Heart left ventricle (tissue), 16 donors: Measurements from ENCODE around the gene WSB1. TPM values are rescaled to one million over a fixed set of nuclear protein-coding genes. Genes with fewer than 3 reads are reported as not detected.
A peak's percentile ranks its signal among the peaks of the same experiment; 100 is the strongest.

ENCODE experiments used
- ATAC-seq, 4 donors: fragments of 200-7000 bp; cut with Tn5 transposase; one replicate each; pipeline ENCODE4 v1.9.1; 2020 to 2022; ENCODE audit warnings: moderate library complexity in 4 of 4, mild to moderate bottlenecking in 3 of 4, moderate number of reproducible peaks in 1 of 4
- DNase-seq, 5 donors: peaks; one replicate each; pipeline ENCODE4 v3.0.0-alpha.2; 2020
- H3K27ac ChIP-seq, 12 donors: fragments of 200-600 bp; sonication (generic) in 4 of 12; one replicate each; pipeline versions ENCODE4 v1.5.0 to v1.8.0; 2016 to 2022; ENCODE audit warnings: mild to moderate bottlenecking in 2 of 12
- H3K27me3 ChIP-seq, 9 donors: fragments of 200-600 bp; sonication (generic) in 2 of 9; one replicate each; pipeline versions ENCODE4 v1.5.1 to v1.8.0; 2016 to 2022; ENCODE audit warnings: mild to moderate bottlenecking in 3 of 9
- H3K36me3 ChIP-seq, 9 donors: fragments of 200-600 bp; sonication (generic) in 2 of 9; one replicate each; pipeline versions ENCODE4 v1.5.0 to v1.8.0; 2018 to 2022; ENCODE audit warnings: mild to moderate bottlenecking in 2 of 9
- H3K4me1 ChIP-seq, 12 donors: fragments of 200-600 bp; sonication (generic) in 4 of 12; one replicate each; pipeline versions ENCODE4 v1.5.0 to v1.8.0; 2016 to 2022; ENCODE audit warnings: mild to moderate bottlenecking in 3 of 12
- H3K4me3 ChIP-seq, 12 donors: fragments of 200-600 bp; sonication (generic) in 4 of 12; one replicate each; pipeline versions ENCODE4 v1.5.0 to v1.8.0; 2017 to 2022; ENCODE audit warnings: mild to moderate bottlenecking in 9 of 12, moderate library complexity in 4 of 12
- H3K9me3 ChIP-seq, 12 donors: fragments of 200-600 bp; sonication (generic) in 4 of 12; one replicate each; pipeline versions ENCODE4 v1.5.0 to v1.8.0; 2016 to 2022; ENCODE audit warnings: mild to moderate bottlenecking in 1 of 12
- CTCF ChIP-seq, 12 donors: fragments of 200-600 bp; sonication (generic) in 4 of 12; IDR thresholded peaks; one replicate each; pipeline versions ENCODE4 v1.5.0 to v1.8.0; 2018 to 2022; ENCODE audit warnings: antibody characterized with exemption in 12 of 12, mild to moderate bottlenecking in 5 of 12
- POLR2A ChIP-seq, 2 donors: fragments of 450-650 bp; IDR thresholded peaks; one replicate each; pipeline ENCODE4 v1.6.1; 2017; ENCODE audit warnings: antibody characterized with exemption in 2 of 2, mild to moderate bottlenecking in 2 of 2, moderate library complexity in 2 of 2
- WGBS, 4 donors: extraction: QIAGEN DNeasy Blood & Tissue Kit in 2 of 4; methylation state at CpG; one replicate each; pipeline versions ENCODE4 v1.1.5 to v1.1.7; 2013 to 2018; 5-methylcytosine and 5-hydroxymethylcytosine counted together
- intact Hi-C, 10 donors: fragments of 100-400 bp; cut with DNase I; formaldehyde crosslinking; loops; one replicate each; pipeline versions ENCODE4 v1.11.1 to v1.14.2; 2022
- polyA plus RNA-seq, 2 donors: library from polyadenylated mRNA; stranded (reverse); fragments of 200-250 nt; gene quantifications; one replicate each; pipeline ENCODE4 v1.2.3, GENCODE V29; 2013
- total RNA-seq, 9 donors: library from RNA; depleted of rRNA in 2 of 9; stranded (reverse); fragments of >200 nt in 2 of 9; fragmentation: NEBNext Ultra II Directional in 3 of 9; extraction: Animal tissue kit (Norgen Biotek cat#: 25700) in 3 of 9; gene quantifications; one replicate each; pipeline versions ENCODE4 v1.1.0 to v1.2.4, GENCODE V29; 2016 to 2023
- donor health status: ischemic (EF 13 %, LVEDD 7.1; RV severe dilation, severe dysfunction).
- donor health status: healthy with polysubstance abuse.
- donor health status: DM: no; HTN: yes; CAD: no.
- donor health status: DM: no; HTN: no; CAD: no.
- donor health status: ischemic (EF 25% LVEDD 6.9; RV normal size, moderate dysfunction).
- donor health status: ischemic (EF 25% LVEDD 5.7; RV mildly dilated, moderate dysfunction).
- donor health status: healthy.
- donor health status: DM: yes; HTN: yes; CAD: no.
- donor health status: ischemic (EF 35%, LVEDD 5.7; RV mildly dilated, moderate dysfunction).
- donor health status: nonischemic (EF 11% LVEDD 7.7; RV severe dilation, severe dysfunction).
- donor health status: DM: yes; HTN: yes; CAD: no.
- donor health status: PGD.
- donor health status: ischemic (EF 29% LVEDD 5.4; RV normal size, mild dysfunction).
- donor health status: nonischemic (EF 23%, LVEDD 6.1; RV moderate dilation, normal function).

The WSB1 gene
- total and polyA plus RNA-seq, 11 donors, result 22.3 to 119 (median 56.2) TPM

GRCh38 chr17:27338536-27338985, 44.6 kb downstream of the WSB1 start:
- no peaks in the 10 kb centered on the region for H3K36me3 ChIP-seq
- peaks cover 0 to 37% (median 21%) of the 10 kb centered on the region in 12 donors for H3K4me1 ChIP-seq
- ATAC-seq (no peak), DNase-seq (no peak)
- no peaks in the 10 kb centered on the region for H3K27me3 ChIP-seq
- no peaks in the 10 kb centered on the region for H3K9me3 ChIP-seq
- no peak overlapping the region for H3K27ac ChIP-seq
- TF ChIP-seq POLR2A (IDR thresholded peaks at IDR 0.05), result no peak
- TF ChIP-seq CTCF (IDR thresholded peaks at IDR 0.05), result no peak
- WGBS, 4 donors, result 73 to 80% (median 77%) methylated on average over 9 of the region's 9 CpGs
- H3K4me3 ChIP-seq, result no peak overlapping the region
- intact Hi-C loops, result loop anchor here in 1 of 10 donors (5.0 kb wide), 1 partner anchor 96 kb away; no protein-coding TSS in a partner anchor

- ATAC-seq (no peak), DNase-seq (no peak)
- intact Hi-C loops, result loop anchor here in 1 of 10 donors (5.0 kb wide), 1 partner anchor 97 kb away; no protein-coding TSS in a partner anchor
- Histone ChIP-seq H3K27ac (no peak overlapping the region), H3K4me1 (peaks cover 0 to 37% (median 22%) of the 10 kb centered on the region in 12 donors), H3K4me3 (no peak overlapping the region), H3K9me3 (no peaks in the 10 kb centered on the region), H3K36me3 (no peaks in the 10 kb centered on the region), H3K27me3 (no peaks in the 10 kb centered on the region)
- 70 to 82% (median 77%) methylated on average over 9 of the region's 9 CpGs for WGBS, 4 donors
- TF ChIP-seq POLR2A (IDR thresholded peaks at IDR 0.05) (no peak), CTCF (IDR thresholded peaks at IDR 0.05) (no peak)
Measured at GRCh38 chr17:27339198-27339835, 45.4 kb downstream of the WSB1 start.

- H3K4me1 ChIP-seq, result peaks cover 0 to 43% (median 22%) of the 10 kb centered on the region in 12 donors
- H3K27me3 ChIP-seq, result no peaks in the 10 kb centered on the region
- intact Hi-C loops, result loop anchor here in 1 of 10 donors (5.0 kb wide), 1 partner anchor 98 kb away; no protein-coding TSS in a partner anchor
- no peak for TF ChIP-seq CTCF (IDR thresholded peaks at IDR 0.05)
- TF ChIP-seq POLR2A (IDR thresholded peaks at IDR 0.05), result no peak
- no peaks in the 10 kb centered on the region for H3K9me3 ChIP-seq
- no peaks in the 10 kb centered on the region for H3K36me3 ChIP-seq
- ATAC-seq (no peak), DNase-seq (no peak)
- 80 to 92% (median 86%) methylated on average over 2 of the region's 2 CpGs for WGBS, 4 donors
- H3K27ac ChIP-seq, result no peak overlapping the region
- no peak overlapping the region for H3K4me3 ChIP-seq
Measured at GRCh38 chr17:27339836-27340550, 46.1 kb downstream of the WSB1 start.

GRCh38 chr17:27340575-27340974, 46.7 kb downstream of the WSB1 start:
- H3K36me3 ChIP-seq, result no peaks in the 10 kb centered on the region
- peak overlapping the region in 2 of 12 donors; percentile 16 to 55 for H3K27ac ChIP-seq
- WGBS, 4 donors, result 89 to 90% (median 90%) methylated on average over 7 of the region's 7 CpGs
- peaks cover 0 to 43% (median 22%) of the 10 kb centered on the region in 12 donors for H3K4me1 ChIP-seq
- no peaks in the 10 kb centered on the region for H3K27me3 ChIP-seq
- intact Hi-C loops, result no loop called here
- no peaks in the 10 kb centered on the region for H3K9me3 ChIP-seq
- H3K4me3 ChIP-seq, result no peak overlapping the region
- DNase-seq (no peak), ATAC-seq (no peak)
- TF ChIP-seq CTCF (IDR thresholded peaks at IDR 0.05), result no peak
- TF ChIP-seq POLR2A (IDR thresholded peaks at IDR 0.05), result no peak
